Pancreas (tissue), 10 donors: Measurements from ENCODE around the gene OR1L8. TPM values are rescaled to one million over a fixed set of nuclear protein-coding genes. Genes with fewer than 3 reads are reported as not detected.

Experiments
- ATAC-seq, 4 donors: fragments of 200-7000 bp; cut with Tn5 transposase; one replicate each; pipeline versions ENCODE4 v1.8.0 to v1.9.1; 2020; ENCODE audit warnings: mild to moderate bottlenecking in 4 of 4, moderate library complexity in 4 of 4
- DNase-seq, 6 donors: peaks; one replicate each; pipeline ENCODE4 v3.0.0-alpha.2; 2020
- FAIRE-seq: peaks from 2 replicates; lab custom pipeline; 2012; peaks lifted over from hg19 to GRCh38; lab: Jason Lieb, UNC
- H3K27ac ChIP-seq, 4 donors: fragments of 200-600 bp; sonication (generic); 1 replicate in 3 of 4; 2 replicates in 1 of 4; pipeline versions ENCODE4 v1.5.0 to v1.8.0; 2020
- H3K27me3 ChIP-seq, 4 donors: fragments of 200-600 bp; one replicate each; pipeline ENCODE4 v1.8.0; 2021
- H3K36me3 ChIP-seq, 3 donors: fragments of 200-600 bp; sonication (generic) in 1 of 3; one replicate each; pipeline versions ENCODE4 v1.5.0 to v1.8.0; 2020 to 2021
- H3K4me1 ChIP-seq, 3 donors: fragments of 200-600 bp; one replicate each; pipeline ENCODE4 v1.8.0; 2021
- H3K4me3 ChIP-seq, 4 donors: fragments of 200-600 bp; sonication (generic) in 2 of 4; one replicate each; pipeline versions ENCODE4 v1.5.0 to v1.8.0; 2020 to 2021
- H3K9me3 ChIP-seq, 4 donors: fragments of 200-600 bp; one replicate each; pipeline ENCODE4 v1.8.0; 2021
- WGBS, 2 donors: extraction: QIAGEN DNeasy Blood & Tissue Kit; methylation state at CpG; one replicate each; pipeline ENCODE4 v1.1.7; 2013; 5-methylcytosine and 5-hydroxymethylcytosine counted together
- intact Hi-C, 3 donors: fragments of 100-400 bp; cut with DNase I; formaldehyde crosslinking; loops; one replicate each; pipeline versions ENCODE4 v1.11.1 to v1.14.2; 2022
- polyA plus RNA-seq, 2 donors: library from polyadenylated mRNA; stranded (reverse); fragments of 200-250 nt; gene quantifications; one replicate each; pipeline ENCODE4 v1.2.3, GENCODE V29; 2013
- total RNA-seq, 6 donors: library from RNA; stranded (reverse); fragmentation: NEBNext Ultra II Directional in 4 of 6; extraction: Animal tissue kit (Norgen Biotek cat#: 25700) in 4 of 6; gene quantifications; one replicate each; pipeline versions ENCODE4 v1.2.1 to v1.2.4, GENCODE V29; 2021 to 2023
- TF ChIP-seq, protein P1 (sequence below), 4 donors: fragments of 200-600 bp; sonication (generic) in 3 of 4; IDR thresholded peaks; one replicate each; pipeline versions ENCODE4 v1.5.0 to v1.8.0; 2021; ENCODE audit warnings: antibody characterized with exemption in 4 of 4
- donor health status: healthy with polysubstance abuse.
- donor health status: DM: no; HTN: no; CAD: no; lungs with moderate emphysema.
- donor health status: DM: no; HTN: no; CAD: no.
- donor health status: control.
- donor health status: control.
- donor health status: Bipolar disorder and iron deficiency.
- donor health status: DM: yes; HTN: yes; CAD: no.
- donor health status: DM: no; HTN: no; CAD: no.
- donor health status: DM: no; HTN: no; CAD: no.
- donor health status: DM: yes; HTN: yes; CAD: no.

OR1L8 gene
- total and polyA plus RNA-seq, 8 donors, result 0.05 to 0.09 TPM; not detected in 6

DNA sequence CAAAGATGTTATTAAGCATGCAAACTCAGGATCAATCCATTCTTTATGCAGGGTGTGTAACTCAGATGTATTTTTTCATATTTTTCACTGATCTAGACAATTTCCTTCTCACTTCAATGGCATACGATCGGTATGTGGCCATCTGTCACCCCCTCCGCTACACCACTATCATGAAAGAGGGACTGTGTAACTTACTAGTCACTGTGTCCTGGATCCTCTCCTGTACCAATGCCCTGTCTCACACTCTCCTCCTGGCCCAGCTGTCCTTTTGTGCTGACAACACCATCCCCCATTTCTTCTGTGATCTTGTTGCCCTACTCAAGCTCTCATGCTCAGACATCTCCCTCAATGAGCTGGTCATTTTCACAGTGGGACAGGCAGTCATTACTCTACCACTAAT lies 63.8 kb downstream of the OR1L8 start:
- ATAC-seq, result no peak
- 66 to 91% methylated on average over 3 of the region's 3 CpGs for WGBS, 2 donors

DNA sequence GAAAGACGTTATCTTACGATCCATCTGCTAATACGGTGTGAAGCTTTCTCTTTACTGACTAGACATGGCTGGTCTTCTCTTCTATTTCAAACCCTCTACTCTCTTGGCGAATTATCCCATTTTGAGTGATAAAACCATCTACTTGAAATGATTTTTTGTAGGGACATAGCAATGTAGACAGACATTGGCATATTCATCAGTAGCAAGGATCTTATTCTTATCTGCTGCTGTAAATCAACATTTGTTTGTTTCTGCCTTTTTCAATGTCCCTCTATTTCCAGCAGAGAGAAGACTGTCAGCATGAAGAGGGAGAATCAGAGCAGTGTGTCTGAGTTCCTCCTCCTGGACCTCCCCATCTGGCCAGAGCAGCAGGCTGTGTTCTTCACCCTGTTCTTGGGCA lies 64.3 kb downstream of the OR1L8 start, which contains the start of gene OR1J4:
TSS of gene OR1J4 (plus strand) at position 301 of the 400 bp plus-strand sequence. CDS start at position 301, 0 bp downstream.
- no peaks in the 10 kb centered on the region for H3K4me1 ChIP-seq
- DNase-seq, result no peak
- no peak within 1 kb of the TSS for H3K27ac ChIP-seq
- H3K36me3 ChIP-seq, result no peaks in the 10 kb centered on the region
- 64 to 78% methylated on average over 4 of the region's 4 CpGs for WGBS, 2 donors
- H3K9me3 ChIP-seq, result no peaks in the 10 kb centered on the region
- H3K27me3 ChIP-seq, result peaks cover 0 to 4% (median 0%) of the 10 kb centered on the region in 4 donors
- intact Hi-C loops, result no loop called here
- TF ChIP-seq, protein P1, sequence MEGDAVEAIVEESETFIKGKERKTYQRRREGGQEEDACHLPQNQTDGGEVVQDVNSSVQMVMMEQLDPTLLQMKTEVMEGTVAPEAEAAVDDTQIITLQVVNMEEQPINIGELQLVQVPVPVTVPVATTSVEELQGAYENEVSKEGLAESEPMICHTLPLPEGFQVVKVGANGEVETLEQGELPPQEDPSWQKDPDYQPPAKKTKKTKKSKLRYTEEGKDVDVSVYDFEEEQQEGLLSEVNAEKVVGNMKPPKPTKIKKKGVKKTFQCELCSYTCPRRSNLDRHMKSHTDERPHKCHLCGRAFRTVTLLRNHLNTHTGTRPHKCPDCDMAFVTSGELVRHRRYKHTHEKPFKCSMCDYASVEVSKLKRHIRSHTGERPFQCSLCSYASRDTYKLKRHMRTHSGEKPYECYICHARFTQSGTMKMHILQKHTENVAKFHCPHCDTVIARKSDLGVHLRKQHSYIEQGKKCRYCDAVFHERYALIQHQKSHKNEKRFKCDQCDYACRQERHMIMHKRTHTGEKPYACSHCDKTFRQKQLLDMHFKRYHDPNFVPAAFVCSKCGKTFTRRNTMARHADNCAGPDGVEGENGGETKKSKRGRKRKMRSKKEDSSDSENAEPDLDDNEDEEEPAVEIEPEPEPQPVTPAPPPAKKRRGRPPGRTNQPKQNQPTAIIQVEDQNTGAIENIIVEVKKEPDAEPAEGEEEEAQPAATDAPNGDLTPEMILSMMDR (IDR thresholded peaks at IDR 0.05), result no peak
- no peak for ATAC-seq
- no peak within 1 kb of the TSS for H3K4me3 ChIP-seq
- FAIRE-seq, result no peak

More for the DNA sequence above, 63.8 kb downstream of the OR1L8 start:
- peaks cover 0 to 4% (median 0%) of the 10 kb centered on the region in 4 donors for H3K27me3 ChIP-seq
- intact Hi-C loops, result no loop called here
- FAIRE-seq, result no peak
- no peak overlapping the region for H3K4me3 ChIP-seq
- H3K27ac ChIP-seq, result no peak overlapping the region
- H3K4me1 ChIP-seq, result no peaks in the 10 kb centered on the region
- DNase-seq, result no peak
- H3K36me3 ChIP-seq, result no peaks in the 10 kb centered on the region
- TF ChIP-seq, protein P1 (IDR thresholded peaks at IDR 0.05), result no peak
- H3K9me3 ChIP-seq, result no peaks in the 10 kb centered on the region

DNA sequence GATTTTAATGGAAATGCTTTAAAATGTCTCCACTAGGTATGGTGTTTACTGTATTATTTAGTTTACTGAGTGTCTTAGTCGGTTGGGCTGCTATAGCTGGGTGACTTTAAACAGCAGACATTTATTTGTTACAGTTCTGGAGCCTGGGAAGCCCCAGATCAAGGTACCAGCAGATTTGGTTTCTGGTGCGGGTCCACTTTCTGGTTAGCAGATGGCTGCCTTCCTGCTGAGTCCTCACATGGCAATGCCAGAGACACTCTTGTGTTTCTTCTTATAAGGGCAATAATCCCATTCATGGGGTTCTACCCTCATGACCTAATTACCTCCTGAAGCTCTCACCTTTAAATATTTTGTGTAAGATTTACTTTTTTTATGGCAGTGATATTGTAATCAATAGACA lies 65.0 kb downstream of the OR1L8 start:
- TF ChIP-seq, protein P1 (IDR thresholded peaks at IDR 0.05), result no peak
- H3K9me3 ChIP-seq, result no peaks in the 10 kb centered on the region
- no peaks in the 10 kb centered on the region for H3K4me1 ChIP-seq
- DNase-seq (no peak), FAIRE-seq (no peak), ATAC-seq (no peak)
- peaks cover 0 to 4% (median 0%) of the 10 kb centered on the region in 4 donors for H3K27me3 ChIP-seq
- intact Hi-C loops, result no loop called here
- no peaks in the 10 kb centered on the region for H3K36me3 ChIP-seq
- WGBS, 2 donors, result 49 to 60% methylated on average over 2 of the region's 2 CpGs
- no peak overlapping the region for H3K27ac ChIP-seq
- H3K4me3 ChIP-seq, result no peak overlapping the region

Other genes with a start within 250 kb of the OR1L8 start
- 1 to 10 TPM in 3 of 6 donors, under 1 TPM in 3; 0.32 to 9.9 (median 1.6) TPM for gene PTGS1, start 212.4 kb downstream of the OR1L8 start, total RNA-seq
- gene PTGS1, start 212.4 kb downstream of the OR1L8 start, polyA plus RNA-seq, result 1 to 10 TPM in 1 of 2 donors, under 1 TPM in 1; 0.76 to 1.1 TPM
- not detected for gene OR1J1, start 105.5 kb downstream of the OR1L8 start, total RNA-seq
- gene OR1J1, start 105.5 kb downstream of the OR1L8 start, polyA plus RNA-seq, result not detected
- not detected for gene OR1J2, start 72.6 kb downstream of the OR1L8 start, total RNA-seq
- under 1 TPM in 1 of 2 donors, not detected in 1; 0.12 TPM for gene OR1J2, start 72.6 kb downstream of the OR1L8 start, polyA plus RNA-seq
- not detected for gene OR1J4, start 64.2 kb downstream of the OR1L8 start, total RNA-seq
- gene OR1J4, start 64.2 kb downstream of the OR1L8 start, polyA plus RNA-seq, result not detected
- not detected for gene OR1N1, start 56.1 kb downstream of the OR1L8 start, total RNA-seq
- gene OR1N1, start 56.1 kb downstream of the OR1L8 start, polyA plus RNA-seq, result not detected
- gene OR1N2, start 30.3 kb downstream of the OR1L8 start, total RNA-seq, result not detected
- not detected for gene OR1N2, start 30.3 kb downstream of the OR1L8 start, polyA plus RNA-seq
- not detected for gene OR1Q1, start 31.4 kb upstream of the OR1L8 start, total RNA-seq
- not detected for gene OR1Q1, start 31.4 kb upstream of the OR1L8 start, polyA plus RNA-seq
- gene OR1B1, start 74.2 kb upstream of the OR1L8 start, total RNA-seq, result under 1 TPM in 1 of 6 donors, not detected in 5; 0.19 TPM
- gene OR1B1, start 74.2 kb upstream of the OR1L8 start, polyA plus RNA-seq, result not detected
- not detected for gene OR1L1, start 78.3 kb upstream of the OR1L8 start, total RNA-seq
- not detected for gene OR1L1, start 78.3 kb upstream of the OR1L8 start, polyA plus RNA-seq
- not detected for gene OR1L3, start 91.7 kb upstream of the OR1L8 start, total RNA-seq
- gene OR1L3, start 91.7 kb upstream of the OR1L8 start, polyA plus RNA-seq, result not detected
- not detected for gene OR1L4, start 140.6 kb upstream of the OR1L8 start, total RNA-seq
- gene OR1L4, start 140.6 kb upstream of the OR1L8 start, polyA plus RNA-seq, result not detected
- not detected for gene OR1L6, start 158.9 kb upstream of the OR1L8 start, total RNA-seq
- not detected for gene OR1L6, start 158.9 kb upstream of the OR1L8 start, polyA plus RNA-seq
- not detected for gene OR5C1, start 205.5 kb upstream of the OR1L8 start, total RNA-seq
- not detected for gene OR5C1, start 205.5 kb upstream of the OR1L8 start, polyA plus RNA-seq
- gene OR1K1, start 216.7 kb upstream of the OR1L8 start, total RNA-seq, result not detected
- not detected for gene OR1K1, start 216.7 kb upstream of the OR1L8 start, polyA plus RNA-seq
- 10 to 100 TPM in 1 of 6 donors, 1 to 10 TPM in 5; 3.0 to 10.9 (median 6.0) TPM for gene PDCL, start 245.2 kb upstream of the OR1L8 start, total RNA-seq
- 1 to 10 TPM; 3.6 to 6.6 TPM for gene PDCL, start 245.2 kb upstream of the OR1L8 start, polyA plus RNA-seq